HG03280 (cell line): ENCODE data around the gene SAMD4B.

Experiments
- ATAC-seq: cut with Tn5 transposase; IDR thresholded peaks from one replicate; pipeline ENCODE4 v1.9.1; 2021; ENCODE audit warnings: mild to moderate bottlenecking, moderate library complexity; ENCODE audit not compliant: unreplicated experiment

Gene SAMD4B

DNA sequence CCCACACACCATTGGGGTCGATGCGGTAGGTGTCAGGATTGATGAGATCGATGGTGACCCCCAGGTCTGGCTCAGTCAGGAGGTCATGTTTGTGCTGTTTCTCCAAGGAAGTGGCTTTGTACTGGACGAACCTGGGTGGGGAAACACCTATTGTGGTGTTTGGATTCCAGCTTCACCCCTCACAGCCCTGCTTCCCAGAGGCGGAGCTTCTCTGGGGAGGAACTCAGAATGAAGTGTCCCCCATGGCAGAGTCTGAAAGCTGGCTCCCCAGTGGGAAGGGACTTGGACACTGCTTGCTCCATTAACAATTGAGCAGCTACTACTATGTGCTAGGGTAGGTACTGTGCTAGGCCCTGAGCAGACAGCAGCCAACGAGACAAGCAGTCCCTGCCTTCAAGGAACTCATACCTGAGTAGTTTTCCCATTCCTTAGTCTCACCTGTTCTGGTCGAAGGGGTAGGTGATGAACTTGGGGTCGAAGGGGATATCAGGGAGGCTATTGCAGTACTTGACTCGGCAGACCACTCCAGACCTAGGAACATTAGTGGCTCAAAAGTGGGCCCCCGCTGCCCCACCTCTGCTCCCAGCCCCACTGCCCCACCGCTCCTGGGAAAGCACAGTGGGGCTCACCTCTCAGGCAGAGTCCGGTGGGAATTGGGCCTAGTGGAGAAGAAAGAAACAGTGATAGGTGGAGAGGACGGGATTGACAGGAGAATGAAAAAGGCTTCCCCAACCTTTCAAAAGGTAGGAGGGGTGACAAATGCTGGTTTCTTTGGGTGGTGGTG lies 47.6 kb downstream of the SAMD4B start:
- no peak for ATAC-seq

DNA sequence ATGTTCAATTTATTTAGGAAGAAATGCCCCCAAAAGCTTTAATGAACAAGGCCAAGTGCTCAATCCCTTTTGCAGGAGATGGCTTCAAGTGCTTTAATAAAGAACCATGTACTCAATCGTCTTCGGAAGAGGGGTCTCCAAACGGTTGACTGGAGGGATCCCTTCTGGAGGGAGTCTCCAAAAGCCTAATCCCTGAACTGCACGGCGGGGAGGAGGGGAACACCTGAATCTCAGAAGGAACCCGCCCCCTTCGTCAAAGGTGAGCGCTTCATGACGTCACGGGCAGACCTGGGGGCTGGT lies 48.2 kb downstream of the SAMD4B start:
- no peak for ATAC-seq

- ATAC-seq: peak; percentile 93
These were observed 48.7 kb downstream of the SAMD4B start, which contains the start of the genes MED29 and PAF1 for GRCh38 chr19:39390751-39391437. TSS of gene MED29 (plus strand) at chr19:39391378. CDS start at chr19:39391423, 45 bp downstream. TSS of gene PAF1 (minus strand) at chr19:39391106. CDS start at chr19:39390864, 242 bp downstream.

DNA sequence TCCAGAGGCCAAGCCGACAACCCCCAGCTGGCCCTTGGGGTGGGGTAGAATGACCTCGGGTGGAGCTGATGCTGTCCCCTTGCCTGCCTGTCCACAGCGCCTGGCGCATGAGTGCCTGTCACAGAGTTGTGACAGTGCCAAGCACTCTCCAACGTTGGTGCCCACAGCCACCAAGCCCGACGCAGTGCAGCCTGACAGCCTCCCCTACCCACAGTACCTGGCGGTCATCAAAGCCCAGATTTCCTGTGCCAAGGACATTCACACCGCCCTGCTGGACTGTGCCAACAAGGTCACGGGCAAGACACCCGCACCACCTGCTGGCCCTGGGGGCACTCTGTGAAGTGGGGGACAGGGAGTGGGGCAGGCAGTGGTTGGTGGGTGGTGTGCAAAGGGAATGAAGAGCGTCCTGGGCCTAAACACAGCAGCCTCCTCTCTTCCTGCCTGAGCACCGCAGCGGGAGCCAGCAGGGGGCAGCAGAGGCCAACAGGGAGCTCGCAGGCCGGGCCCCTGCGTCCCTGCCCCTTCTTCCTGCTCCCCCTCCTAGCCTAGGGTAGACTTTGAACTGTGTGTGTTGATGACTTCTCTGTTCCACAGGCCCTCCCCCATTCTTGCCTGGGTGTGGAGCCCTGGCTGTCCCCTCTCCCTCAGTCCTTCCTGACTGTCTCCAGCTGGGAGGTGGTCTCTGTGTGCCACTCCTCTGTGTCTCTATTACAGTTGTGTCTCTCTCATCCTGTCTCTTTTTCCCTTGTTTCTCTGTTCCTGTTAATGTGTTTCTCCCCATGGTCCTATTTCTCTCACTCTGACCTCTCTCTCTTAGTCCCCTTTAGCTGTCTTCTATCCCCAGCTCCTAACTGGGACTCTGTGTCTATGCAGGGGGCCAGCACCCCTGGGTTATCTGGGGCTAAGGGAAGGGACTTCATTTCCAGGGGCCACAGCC lies 55.4 kb downstream of the SAMD4B start:
- ATAC-seq: peak; percentile 37

DNA sequence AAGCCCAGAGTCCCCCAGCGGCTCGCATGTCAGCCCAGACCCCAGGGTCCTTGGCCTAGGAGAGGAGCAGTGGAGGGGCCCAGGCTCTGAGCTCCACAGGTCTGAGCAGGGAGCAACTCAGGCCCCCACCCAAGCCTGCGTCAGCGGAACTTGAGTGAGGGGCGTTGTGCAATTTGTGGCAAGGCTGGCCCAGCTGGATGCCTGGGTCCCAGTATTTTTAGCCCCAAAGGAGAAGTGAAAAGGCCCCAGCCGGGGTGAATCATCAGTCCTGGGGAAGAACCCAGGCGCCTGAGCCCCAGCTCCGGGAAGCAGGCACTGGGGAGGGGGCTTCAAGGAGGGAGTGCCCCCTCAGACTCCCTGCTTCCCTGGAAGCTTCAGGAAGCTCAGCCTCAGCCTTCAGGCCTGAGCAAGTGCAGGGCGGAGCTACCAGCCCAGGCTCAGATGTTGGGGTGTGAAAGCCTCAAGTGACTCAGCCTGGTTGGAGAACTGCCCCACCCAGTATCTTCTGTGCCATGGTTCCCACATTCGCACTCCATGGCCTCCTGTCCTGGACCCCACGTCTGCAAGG lies 56.2 kb downstream of the SAMD4B start:
- ATAC-seq: no peak

- no peak for ATAC-seq
These were observed 57.4 kb downstream of the SAMD4B start for GRCh38 chr19:39399668-39400050.

DNA sequence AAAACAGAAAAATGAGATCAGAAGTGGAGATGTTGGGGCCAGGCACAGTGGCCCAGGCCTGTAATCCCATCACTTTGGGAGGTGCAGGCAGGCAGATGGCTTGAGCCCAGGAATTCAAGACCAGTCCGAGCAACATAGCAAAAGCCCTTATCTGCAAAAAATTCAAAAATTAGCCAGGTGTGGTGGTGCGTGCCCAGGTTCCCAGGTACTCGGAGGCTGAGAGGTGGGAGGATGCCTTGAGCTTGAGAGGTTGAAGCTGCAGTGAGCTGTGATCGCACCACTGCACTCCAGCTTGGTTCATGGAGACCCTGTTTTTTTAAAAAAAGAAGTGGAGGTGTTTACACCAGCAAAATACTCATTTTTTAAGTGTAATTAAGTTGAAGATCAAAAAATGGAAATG lies 57.8 kb downstream of the SAMD4B start:
- ATAC-seq: no peak

GRCh38 chr19:39401070-39401548 lies 58.9 kb downstream of the SAMD4B start:
- ATAC-seq: no peak

DNA sequence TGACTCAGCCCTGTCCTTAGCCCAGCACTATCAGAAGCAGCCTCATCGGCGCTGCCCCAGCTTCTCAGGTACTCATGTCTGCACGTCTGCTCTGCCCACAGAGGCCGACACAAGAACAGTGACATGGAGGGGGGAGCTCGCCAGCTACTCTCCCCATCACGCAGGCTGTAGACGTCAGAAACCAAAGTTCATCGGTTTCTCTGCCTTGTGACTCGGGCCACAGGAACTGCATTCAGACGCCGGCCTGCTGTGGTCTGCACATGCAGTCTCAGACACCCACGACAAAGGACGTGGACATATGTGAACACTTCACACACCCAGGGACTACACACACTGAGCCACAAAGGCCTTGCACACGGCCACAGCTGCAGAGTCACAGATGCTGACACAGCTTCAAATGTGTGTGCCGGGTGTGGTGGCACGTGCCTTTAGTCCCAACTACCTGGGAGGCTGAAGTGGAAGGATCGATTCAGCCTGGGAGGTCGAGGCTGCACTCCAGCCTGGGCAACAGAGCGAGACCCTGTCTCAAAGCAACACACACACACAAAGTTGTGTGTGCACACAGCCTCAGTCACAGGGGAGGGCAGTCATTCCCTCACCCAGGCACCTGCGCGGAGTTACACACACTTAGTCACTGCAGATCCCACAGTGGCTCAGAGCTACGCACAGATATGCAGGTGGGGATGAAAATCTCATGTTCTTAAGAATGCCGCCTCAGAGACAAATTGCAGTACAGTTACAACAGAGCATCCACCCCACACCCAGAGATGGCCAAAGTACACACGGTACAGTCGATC lies 59.5 kb downstream of the SAMD4B start:
- no peak for ATAC-seq

DNA sequence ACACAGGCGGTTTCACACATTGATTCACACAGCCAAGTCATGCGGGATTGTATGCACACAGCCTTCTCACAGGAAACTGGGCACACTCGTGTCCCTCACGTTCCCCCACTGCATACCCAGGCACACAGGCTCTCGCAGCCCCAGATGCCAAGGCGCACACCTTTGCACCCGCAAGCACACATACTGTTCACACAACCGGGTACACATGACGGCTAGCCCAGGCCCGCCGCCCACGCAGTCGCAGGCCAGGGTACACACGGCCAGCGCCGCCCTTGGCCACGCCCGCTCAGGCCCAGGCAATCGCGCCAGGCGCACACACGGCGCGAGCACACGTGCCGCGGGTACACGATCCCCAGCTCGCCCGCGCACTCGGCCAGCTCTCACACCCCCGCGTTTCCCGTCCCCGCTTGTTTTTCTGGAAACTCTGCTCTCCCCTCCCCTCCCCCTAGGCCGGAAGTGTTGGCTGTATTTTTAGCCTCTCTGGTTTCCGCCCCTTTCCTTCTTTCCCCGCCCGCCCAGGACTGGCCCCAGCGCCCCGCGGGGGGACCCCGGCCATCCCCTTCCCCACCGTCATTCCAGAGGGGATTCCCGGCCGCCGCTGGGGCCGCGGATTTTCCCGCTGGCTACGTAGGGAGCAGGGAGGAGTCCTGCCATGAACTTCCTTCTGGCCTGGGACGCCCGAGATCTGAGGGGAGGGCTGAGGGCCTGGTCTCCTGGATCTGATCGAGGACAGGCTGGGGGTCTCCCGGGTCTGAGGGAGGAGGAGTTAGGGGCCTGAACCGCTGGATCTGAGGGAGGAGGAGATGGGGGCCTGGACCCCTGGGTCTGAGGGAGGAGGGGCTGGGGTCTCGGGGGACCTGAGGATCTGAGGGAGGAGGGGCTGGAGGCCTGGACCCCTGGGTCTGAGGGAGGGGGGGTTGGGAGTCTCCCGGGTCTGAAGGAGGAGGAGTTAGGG lies 60.4 kb downstream of the SAMD4B start:
- peak; percentile 33 for ATAC-seq

DNA sequence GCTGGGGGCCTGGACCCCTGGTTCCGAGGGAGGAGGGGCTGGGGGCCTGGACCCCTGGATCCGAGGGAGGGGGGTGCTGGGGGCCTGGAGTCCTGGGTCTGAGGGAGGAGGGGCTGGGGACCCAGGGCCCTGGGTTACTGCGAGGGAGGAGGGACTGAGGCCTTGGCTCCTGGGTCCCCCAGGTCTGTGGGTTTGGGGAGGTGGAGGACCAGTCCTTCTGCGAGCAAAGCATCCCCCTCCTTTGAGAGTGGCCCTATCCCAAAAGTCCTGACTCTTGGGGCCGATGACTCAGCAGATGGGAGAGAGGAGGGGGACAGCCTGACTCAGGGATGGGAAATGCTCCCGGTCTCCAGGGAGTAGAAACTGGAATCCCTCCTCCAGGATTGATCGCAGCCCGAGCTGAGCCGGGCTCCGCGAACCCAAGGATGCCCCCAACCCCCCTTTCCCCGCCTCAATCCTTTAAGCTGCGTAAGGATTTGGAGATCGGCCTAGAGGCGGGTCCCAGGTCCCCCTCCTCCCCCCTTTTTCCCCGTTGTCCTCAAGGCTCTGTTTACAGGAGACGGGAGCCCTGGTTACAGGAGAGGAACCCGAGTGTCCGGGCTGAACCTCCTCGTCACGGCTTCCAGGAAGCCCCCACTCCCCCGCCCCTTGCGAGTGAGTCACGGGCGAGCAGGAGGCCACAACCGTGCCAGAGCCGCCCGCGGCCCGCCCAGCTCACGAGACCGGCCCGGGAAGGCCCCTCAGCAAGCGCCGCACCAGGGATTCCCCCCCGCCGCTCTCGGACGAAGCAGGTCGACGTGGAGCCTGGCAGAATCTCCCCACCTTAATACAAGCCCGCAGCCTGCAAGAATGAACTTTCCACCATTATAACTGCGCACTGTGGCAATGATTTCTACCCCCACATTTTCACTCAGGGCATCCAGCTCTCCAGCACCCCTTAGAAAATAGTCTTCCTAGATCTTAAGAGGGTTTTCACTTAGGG lies 61.4 kb downstream of the SAMD4B start:
- ATAC-seq: peak; percentile 24

GRCh38 chr19:39405261-39405957 lies 63.2 kb downstream of the SAMD4B start:
- no peak for ATAC-seq

GRCh38 chr19:39405958-39406655 lies 63.9 kb downstream of the SAMD4B start:
- no peak for ATAC-seq

GRCh38 chr19:39406656-39407409 lies 64.6 kb downstream of the SAMD4B start, which contains the start of gene ZFP36:
TSS of gene ZFP36 (plus strand) at chr19:39406847. CDS start at chr19:39406905, 58 bp downstream.
- peak; percentile 19 for ATAC-seq

DNA sequence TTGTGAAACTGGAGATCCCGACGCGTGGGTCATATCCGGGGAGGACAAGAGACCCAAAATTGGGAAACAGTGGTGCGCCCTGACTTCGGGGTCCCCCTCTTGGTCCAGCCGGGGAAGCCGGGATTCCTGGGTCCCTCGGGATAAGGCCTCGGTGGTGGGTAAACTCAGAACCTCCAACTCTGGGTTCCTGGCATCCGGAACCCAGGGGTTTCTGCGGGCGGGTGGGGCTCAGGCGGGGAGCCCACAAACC lies 65.1 kb downstream of the SAMD4B start:
- no peak for ATAC-seq
